ENCODE results near the gene PUS7L. TPM values are rescaled to one million over a fixed set of nuclear protein-coding genes. Genes with fewer than 3 reads are reported as not detected.

The PUS7L gene
- total RNA-seq, 1 experiment from 2014 or later = 11.4 TPM

GRCh38 chr12:43723134-43723533 is 35.5 kb downstream of the PUS7L start:
- in situ Hi-C loops (cut with HindIII; ENCODE audit: low pct_unique_long_range_greater_than_20kb, low sequenced_read_pairs) (no loop called here), intact Hi-C loops (cut with micrococcal nuclease; ENCODE audit: unreplicated experiment) (loop anchor here (5.0 kb wide), 1 partner anchor 221 kb away; no protein-coding TSS in a partner anchor)
- no peaks in the 10 kb centered on the region for H3K27me3 ChIP-seq (ENCODE audit: control insufficient read depth, insufficient read depth, low read length)
- DNase-seq (ENCODE audit: low read depth, low spot score) (no peak), ATAC-seq (no peak)
- ChIA-PET CTCF (no interaction called here), POLR2A (no interaction called here)
- H3K4me3 ChIP-seq (ENCODE audit: low read depth in 2 of 2, low read length in 2 of 2) = no peak overlapping the region
- BruUV-seq (replicated peaks) = no TSS peak
- H3K4me1 ChIP-seq (ENCODE audit: control insufficient read depth, insufficient read depth, low read length) = no peaks in the 10 kb centered on the region
- no peaks in the 10 kb centered on the region for H3K9me3 ChIP-seq (ENCODE audit: control insufficient read depth, insufficient read depth, low read depth, low read length)
- TF ChIP-seq SIN3A (IDR thresholded peaks at IDR 0.05; ENCODE audit: borderline replicate concordance, insufficient read depth, low read depth, low read length) (no peak), CTCF (IDR thresholded peaks at IDR 0.05) (no peak), TCF7L2 (IDR thresholded peaks at IDR 0.05; ENCODE audit: low read depth, low read length) (no peak), POLR2AphosphoS5 (IDR thresholded peaks at IDR 0.05; ENCODE audit: low read depth, low read length) (no peak), REST (IDR thresholded peaks at IDR 0.05; ENCODE audit: insufficient read depth in 1 of 2, low read depth in 2 of 2, low read length in 1 of 2) (no peak)
- no peaks in the 10 kb centered on the region for H3K36me3 ChIP-seq (ENCODE audit: control insufficient read depth, insufficient read depth, low read length)
- H3K27ac ChIP-seq (ENCODE audit: low read length) = no peak overlapping the region

- ChIA-PET CTCF (no interaction called here), POLR2A (no interaction called here)
- in situ Hi-C loops (cut with HindIII; ENCODE audit: low pct_unique_long_range_greater_than_20kb, low sequenced_read_pairs) (no loop called here), intact Hi-C loops (cut with micrococcal nuclease; ENCODE audit: unreplicated experiment) (loop anchor here (5.0 kb wide), 1 partner anchor 220 kb away; no protein-coding TSS in a partner anchor)
- H3K4me3 ChIP-seq (ENCODE audit: low read depth in 2 of 2, low read length in 2 of 2) = no peak overlapping the region
- no peaks in the 10 kb centered on the region for H3K27me3 ChIP-seq (ENCODE audit: control insufficient read depth, insufficient read depth, low read length)
- DNase-seq (ENCODE audit: low read depth, low spot score) (no peak), ATAC-seq (no peak)
- H3K4me1 ChIP-seq (ENCODE audit: control insufficient read depth, insufficient read depth, low read length) = no peaks in the 10 kb centered on the region
- no peaks in the 10 kb centered on the region for H3K9me3 ChIP-seq (ENCODE audit: control insufficient read depth, insufficient read depth, low read depth, low read length)
- H3K27ac ChIP-seq (ENCODE audit: low read length) = no peak overlapping the region
- H3K36me3 ChIP-seq (ENCODE audit: control insufficient read depth, insufficient read depth, low read length) = no peaks in the 10 kb centered on the region
- BruUV-seq (replicated peaks) = no TSS peak
- TF ChIP-seq CTCF (IDR thresholded peaks at IDR 0.05) (no peak), REST (IDR thresholded peaks at IDR 0.05; ENCODE audit: insufficient read depth in 1 of 2, low read depth in 2 of 2, low read length in 1 of 2) (no peak), POLR2AphosphoS5 (IDR thresholded peaks at IDR 0.05; ENCODE audit: low read depth, low read length) (no peak), SIN3A (IDR thresholded peaks at IDR 0.05; ENCODE audit: borderline replicate concordance, insufficient read depth, low read depth, low read length) (no peak), TCF7L2 (IDR thresholded peaks at IDR 0.05; ENCODE audit: low read depth, low read length) (no peak)
These were observed 36.0 kb downstream of the PUS7L start for GRCh38 chr12:43722621-43723020.

Measured in Panc1 (cell line).